HG02759 (cell line): ENCODE data around the gene C14orf132.
"Not testable (repeated sequence)": the region's sequence is repeated elsewhere in the genome, so short reads cannot be mapped to it uniquely, and the experiment has no call there.

Experiments used
- ATAC-seq: cut with Tn5 transposase; IDR thresholded peaks from one replicate; pipeline ENCODE4 v1.9.1; 2021; ENCODE audit warnings: mild to moderate bottlenecking, moderate library complexity; ENCODE audit not compliant: unreplicated experiment

Gene C14orf132

GRCh38 chr14:96038920-96039632, at the start of gene C14orf132:
C14orf132 (plus strand) TSS chr14:96039362; CDS start chr14:96039501, 139 bp downstream.
- ATAC-seq = peak; percentile 66

- no peak for ATAC-seq
These were observed 45.2 kb upstream of the C14orf132 start for GRCh38 chr14:95993768-95994592.

- ATAC-seq = no peak
These were observed 44.6 kb upstream of the C14orf132 start for GRCh38 chr14:95994593-95994928.

- ATAC-seq = no peak
These were observed 40.5 kb upstream of the C14orf132 start for GRCh38 chr14:95998656-95999055.

- no peak for ATAC-seq
These were observed 37.2 kb upstream of the C14orf132 start for GRCh38 chr14:96001866-96002497.

GRCh38 chr14:96002498-96002884, 36.7 kb upstream of the C14orf132 start:
- ATAC-seq = no peak

- ATAC-seq = no peak
These were observed 28.0 kb upstream of the C14orf132 start for GRCh38 chr14:96011131-96011530.

- no peak for ATAC-seq
These were observed 27.6 kb upstream of the C14orf132 start for GRCh38 chr14:96011607-96012006.

- not testable (repeated sequence) for ATAC-seq
These were observed 26.4 kb upstream of the C14orf132 start for GRCh38 chr14:96012757-96013156.

- no peak for ATAC-seq
These were observed 25.0 kb upstream of the C14orf132 start for GRCh38 chr14:96014176-96014575.

GRCh38 chr14:96016501-96017160, 22.5 kb upstream of the C14orf132 start:
- ATAC-seq = no peak

- no peak for ATAC-seq
These were observed 21.3 kb upstream of the C14orf132 start for GRCh38 chr14:96017882-96018281.

- no peak for ATAC-seq
These were observed 11.5 kb upstream of the C14orf132 start for GRCh38 chr14:96027431-96028355.

GRCh38 chr14:96029089-96029645, 10.0 kb upstream of the C14orf132 start:
- ATAC-seq = no peak

GRCh38 chr14:96030108-96030760, 8.9 kb upstream of the C14orf132 start:
- no peak for ATAC-seq

GRCh38 chr14:96031691-96032090, 7.5 kb upstream of the C14orf132 start:
- ATAC-seq = no peak

GRCh38 chr14:96035456-96035855, 3.7 kb upstream of the C14orf132 start:
- no peak for ATAC-seq

GRCh38 chr14:96037891-96038557, 1.1 kb upstream of the C14orf132 start:
- no peak for ATAC-seq

GRCh38 chr14:96038558-96038919, 623 bp upstream of the C14orf132 start:
- ATAC-seq = peak; percentile 14
